Measurements from ENCODE around the gene CAMKK1.

CAMKK1 gene

GRCh38 chr17:3917391-3917931, 24.6 kb upstream of the CAMKK1 start:
- DNase-seq = no peak

- DNase-seq = no peak
Measured at GRCh38 chr17:3916825-3917224, 24.0 kb upstream of the CAMKK1 start.

- DNase-seq = peak; percentile 40
Measured at GRCh38 chr17:3915995-3916696, 23.3 kb upstream of the CAMKK1 start, which contains the start of gene P2RX1. Gene P2RX1, minus strand, starts transcription at chr17:3916465. Its CDS starts 240 bp downstream, at chr17:3916225.

GRCh38 chr17:3915581-3915994, 22.7 kb upstream of the CAMKK1 start:
- DNase-seq = no peak

- no peak for DNase-seq
Measured at GRCh38 chr17:3914312-3914670, 21.4 kb upstream of the CAMKK1 start.

GRCh38 chr17:3913531-3914311, 20.9 kb upstream of the CAMKK1 start:
- DNase-seq = peak; percentile 84

- no peak for DNase-seq
Measured at GRCh38 chr17:3912827-3913226, 20.0 kb upstream of the CAMKK1 start.

GRCh38 chr17:3911271-3912053, 18.6 kb upstream of the CAMKK1 start:
- DNase-seq = peak; percentile 80

GRCh38 chr17:3910420-3911270, 17.8 kb upstream of the CAMKK1 start:
- DNase-seq = no peak

- DNase-seq = no peak
Measured at GRCh38 chr17:3909257-3909656, 16.4 kb upstream of the CAMKK1 start.

- DNase-seq = no peak
Measured at GRCh38 chr17:3907483-3908216, 14.8 kb upstream of the CAMKK1 start.

- DNase-seq = no peak
Measured at GRCh38 chr17:3906881-3907280, 14.0 kb upstream of the CAMKK1 start.

GRCh38 chr17:3905017-3905520, 12.2 kb upstream of the CAMKK1 start:
- no peak for DNase-seq

- no peak for DNase-seq
Measured at GRCh38 chr17:3904501-3904900, 11.6 kb upstream of the CAMKK1 start.

GRCh38 chr17:3903881-3904290, 11.0 kb upstream of the CAMKK1 start:
- DNase-seq = no peak

- no peak for DNase-seq
Measured at GRCh38 chr17:3903051-3903825, 10.4 kb upstream of the CAMKK1 start.

- DNase-seq = no peak
Measured at GRCh38 chr17:3900646-3901045, 7.8 kb upstream of the CAMKK1 start.

GRCh38 chr17:3897731-3898130, 4.9 kb upstream of the CAMKK1 start:
- DNase-seq = no peak

- DNase-seq = no peak
Measured at GRCh38 chr17:3896968-3897235, 4.0 kb upstream of the CAMKK1 start.

GRCh38 chr17:3896108-3896967, 3.5 kb upstream of the CAMKK1 start:
- no peak for DNase-seq
